NCI-H82 (cell line): ENCODE measurements around the gene GSE1.

Experiments
- DNase-seq: peaks from one replicate; lab custom pipeline; 2025; lab: John Stamatoyannopoulos, UW

GSE1 gene

GRCh38 chr16:85697431-85697830, 84.3 kb downstream of the GSE1 start:
- no peak for DNase-seq

- no peak for DNase-seq
Observed at GRCh38 chr16:85698459-85698891, 85.4 kb downstream of the GSE1 start.

GRCh38 chr16:85698935-85699558, 85.9 kb downstream of the GSE1 start:
- no peak for DNase-seq

- no peak for DNase-seq
Observed at GRCh38 chr16:85699628-85700027, 86.5 kb downstream of the GSE1 start.

GRCh38 chr16:85704011-85704410, 90.9 kb downstream of the GSE1 start:
- no peak for DNase-seq

GRCh38 chr16:85704900-85705846, 92.1 kb downstream of the GSE1 start:
- DNase-seq, result no peak

- DNase-seq, result no peak
Observed at GRCh38 chr16:85706449-85707034, 93.4 kb downstream of the GSE1 start.

- no peak for DNase-seq
Observed at GRCh38 chr16:85707528-85708095, 94.5 kb downstream of the GSE1 start.

GRCh38 chr16:85708338-85708737, 95.2 kb downstream of the GSE1 start:
- no peak for DNase-seq

GRCh38 chr16:85709766-85710585, 96.9 kb downstream of the GSE1 start:
- DNase-seq, result no peak

- DNase-seq, result no peak
Observed at GRCh38 chr16:85710732-85711131, 97.6 kb downstream of the GSE1 start.

- no peak for DNase-seq
Observed at GRCh38 chr16:85711982-85712587, 99.0 kb downstream of the GSE1 start.

- peak; percentile 25 for DNase-seq
Observed at GRCh38 chr16:85712801-85713200, 99.7 kb downstream of the GSE1 start.

GRCh38 chr16:85715169-85716021, 102.3 kb downstream of the GSE1 start:
- DNase-seq, result peak; percentile 76

GRCh38 chr16:85716022-85716679, 103.0 kb downstream of the GSE1 start:
- DNase-seq, result no peak

GRCh38 chr16:85716680-85717038, 103.5 kb downstream of the GSE1 start:
- DNase-seq, result peak; percentile 54

- peak; percentile 87 for DNase-seq
Observed at GRCh38 chr16:85717393-85718152, 104.5 kb downstream of the GSE1 start.

GRCh38 chr16:85718153-85718477, 105.0 kb downstream of the GSE1 start:
- no peak for DNase-seq

GRCh38 chr16:85718682-85719081, 105.6 kb downstream of the GSE1 start:
- DNase-seq, result peak; percentile 63
